ENCODE measurements around the gene ANTXR1.
"Not testable (repeated sequence)": the region's sequence is repeated elsewhere in the genome, so short reads cannot be mapped to it uniquely, and the experiment has no call there.

The ANTXR1 gene

GRCh38 chr2:69171897-69172525 lies 159.0 kb downstream of the ANTXR1 start:
- H3K27me3 ChIP-seq (ENCODE audit: insufficient read depth, low read length, poor library complexity, severe bottlenecking), result no peaks in the 10 kb centered on the region
- no peaks in the 10 kb centered on the region for H4K20me1 ChIP-seq (ENCODE audit: insufficient read depth, low read length, poor library complexity, severe bottlenecking)
- H2AFZ ChIP-seq (ENCODE audit: low read length), result no peak overlapping the region
- TF ChIP-seq CTCF (conservative IDR thresholded peaks at IDR 0.05; ENCODE audit: low read length) (no peak), EZH2phosphoT487 (IDR thresholded peaks at IDR 0.05; ENCODE audit: borderline replicate concordance) (no peak)
- H3K4me3 ChIP-seq (ENCODE audit: low read length, poor library complexity, severe bottlenecking), result no peak overlapping the region
- no peaks in the 10 kb centered on the region for H3F3A ChIP-seq (ENCODE audit: low read depth)
- H3K36me3 ChIP-seq (ENCODE audit: insufficient read depth, low read length), result no peaks in the 10 kb centered on the region
- H3K9me2 ChIP-seq (replicated peaks; ENCODE audit: low read depth, low read length), result no peaks in the 10 kb centered on the region
- no peaks in the 10 kb centered on the region for H3K4me1 ChIP-seq (ENCODE audit: insufficient read depth, low read length, poor library complexity, severe bottlenecking)
- H3K9ac ChIP-seq (ENCODE audit: low read depth, low read length, poor library complexity, severe bottlenecking), result no peak overlapping the region
- H3K4me2 ChIP-seq (ENCODE audit: low read depth, low read length, poor library complexity, severe bottlenecking), result no peak overlapping the region
- H3K79me2 ChIP-seq (ENCODE audit: insufficient read depth, low read length), result no peaks in the 10 kb centered on the region
- no peaks in the 10 kb centered on the region for H3K9me3 ChIP-seq (ENCODE audit: insufficient read depth, low read depth, low read length)

DNA sequence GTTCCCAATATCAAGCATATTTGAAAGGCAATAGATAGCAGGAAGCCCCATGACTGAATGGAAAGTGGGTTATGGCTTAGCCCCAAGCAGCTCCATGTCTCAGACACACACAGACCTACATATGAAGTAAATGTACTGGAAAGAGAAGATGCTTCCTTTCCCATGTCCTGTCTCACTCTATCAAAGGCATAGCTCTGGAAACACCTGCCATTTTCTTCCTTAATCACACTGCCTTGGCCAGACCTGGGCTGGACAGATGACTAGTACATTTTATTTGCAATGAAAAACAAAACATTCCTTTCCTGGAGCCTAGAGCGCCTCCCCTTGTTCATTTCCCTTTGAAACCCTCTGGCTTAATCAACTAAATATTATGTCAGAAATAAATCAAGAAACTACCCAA lies 160.7 kb downstream of the ANTXR1 start:
- Histone ChIP-seq H3K4me3 (ENCODE audit: low read length, poor library complexity, severe bottlenecking) (no peak overlapping the region), H3F3A (ENCODE audit: low read depth) (no peaks in the 10 kb centered on the region), H3K36me3 (ENCODE audit: insufficient read depth, low read length) (no peaks in the 10 kb centered on the region)

DNA sequence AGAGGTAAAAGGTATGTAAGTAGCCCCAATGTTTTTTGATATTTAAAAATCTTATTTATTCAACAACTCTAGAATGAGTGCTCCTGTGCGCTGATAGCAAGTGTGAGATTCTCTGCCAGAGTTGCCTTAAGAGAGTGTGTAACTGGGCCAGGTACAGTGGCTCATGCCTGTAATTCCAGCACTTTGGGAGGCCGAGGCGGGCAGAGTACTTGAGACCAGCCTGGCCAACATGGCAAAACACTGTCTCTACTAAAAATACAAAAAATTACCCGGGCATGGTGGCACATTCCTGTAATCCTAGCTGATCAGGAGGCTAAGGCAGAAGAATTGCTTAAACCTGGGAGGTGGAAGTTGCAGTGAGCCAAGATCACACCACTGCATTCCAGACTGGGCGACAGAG lies 161.2 kb downstream of the ANTXR1 start:
- not testable (repeated sequence) for H3F3A ChIP-seq (ENCODE audit: low read depth); H3K79me2 ChIP-seq (ENCODE audit: insufficient read depth, low read length); H2AFZ ChIP-seq (ENCODE audit: low read length); H3K4me1 ChIP-seq (ENCODE audit: insufficient read depth, low read length, poor library complexity, severe bottlenecking); H3K36me3 ChIP-seq (ENCODE audit: insufficient read depth, low read length); H3K9ac ChIP-seq (ENCODE audit: low read depth, low read length, poor library complexity, severe bottlenecking); H3K27me3 ChIP-seq (ENCODE audit: insufficient read depth, low read length, poor library complexity, severe bottlenecking); H3K9me2 ChIP-seq (replicated peaks; ENCODE audit: low read depth, low read length); H3K4me2 ChIP-seq (ENCODE audit: low read depth, low read length, poor library complexity, severe bottlenecking); H3K4me3 ChIP-seq (ENCODE audit: low read length, poor library complexity, severe bottlenecking); H4K20me1 ChIP-seq (ENCODE audit: insufficient read depth, low read length, poor library complexity, severe bottlenecking); H3K9me3 ChIP-seq (ENCODE audit: insufficient read depth, low read depth, low read length)

More for the DNA sequence above, 160.7 kb downstream of the ANTXR1 start:
- no peaks in the 10 kb centered on the region for H3K9me3 ChIP-seq (ENCODE audit: insufficient read depth, low read depth, low read length)
- no peaks in the 10 kb centered on the region for H4K20me1 ChIP-seq (ENCODE audit: insufficient read depth, low read length, poor library complexity, severe bottlenecking)
- no peaks in the 10 kb centered on the region for H3K27me3 ChIP-seq (ENCODE audit: insufficient read depth, low read length, poor library complexity, severe bottlenecking)
- H3K9ac ChIP-seq (ENCODE audit: low read depth, low read length, poor library complexity, severe bottlenecking), result no peak overlapping the region
- no peak overlapping the region for H3K4me2 ChIP-seq (ENCODE audit: low read depth, low read length, poor library complexity, severe bottlenecking)
- H2AFZ ChIP-seq (ENCODE audit: low read length), result no peak overlapping the region
- no peaks in the 10 kb centered on the region for H3K4me1 ChIP-seq (ENCODE audit: insufficient read depth, low read length, poor library complexity, severe bottlenecking)
- TF ChIP-seq CTCF (conservative IDR thresholded peaks at IDR 0.05; ENCODE audit: low read length) (no peak), EZH2phosphoT487 (IDR thresholded peaks at IDR 0.05; ENCODE audit: borderline replicate concordance) (no peak)
- no peaks in the 10 kb centered on the region for H3K79me2 ChIP-seq (ENCODE audit: insufficient read depth, low read length)
- no peaks in the 10 kb centered on the region for H3K9me2 ChIP-seq (replicated peaks; ENCODE audit: low read depth, low read length)
